CD4-positive, alpha-beta memory T cell (primary cell): ENCODE data around the gene CORIN. TPM values are rescaled to one million over a fixed set of nuclear protein-coding genes. Genes with fewer than 3 reads are reported as not detected.

Experiments
- CTCF ChIA-PET: fragments of 350-600 bp; sonication (Branson Sonifier 250); formaldehyde crosslinking; loops from one replicate; lab custom pipeline; 2021; ENCODE audit warnings: inconsistent platforms; ENCODE audit not compliant: partially characterized antibody; lab: Charles Lee
- POLR2A ChIA-PET: fragments of 350-600 bp; sonication (Branson Sonifier 250); formaldehyde crosslinking; loops from one replicate; lab custom pipeline; 2021; ENCODE audit not compliant: partially characterized antibody; lab: Charles Lee
- DNase-seq, 5 donors: peaks; one replicate each; pipeline versions ENCODE4 v3.0.0 to v3.0.0-alpha.2; 2020 to 2022; ENCODE audit warnings: mixed read lengths in 1 of 5
- H3K27ac ChIP-seq: one replicate; pipeline ENCODE4 v1.7.0; 2013; ENCODE audit warnings: low read depth, low read length
- H3K27me3 ChIP-seq: 2 replicates; pipeline ENCODE4 v1.7.0; 2013; ENCODE audit warnings: mild to moderate bottlenecking, low read length, moderate library complexity; ENCODE audit not compliant: insufficient read depth
- H3K36me3 ChIP-seq: 2 replicates; pipeline ENCODE4 v1.7.0; 2013; ENCODE audit warnings: mild to moderate bottlenecking, low read length, moderate library complexity; ENCODE audit not compliant: insufficient read depth
- H3K4me1 ChIP-seq: 2 replicates; pipeline ENCODE4 v1.7.0; 2013; ENCODE audit warnings: mild to moderate bottlenecking, low read length, moderate library complexity; ENCODE audit not compliant: insufficient read depth
- H3K4me3 ChIP-seq, 2 donors: one replicate each; pipeline ENCODE4 v1.7.0; 2013; ENCODE audit warnings: low read length in 2 of 2, mild to moderate bottlenecking in 1 of 2
- H3K9me3 ChIP-seq, 2 donors: one replicate each; pipeline ENCODE4 v1.7.0; 2013; ENCODE audit warnings: low read length in 2 of 2, control low read depth in 1 of 2; ENCODE audit not compliant: control insufficient read depth in 1 of 2
- H3K27ac Mint-ChIP-seq, 7 donors: one replicate each; pipeline ENCODE4 v1.8.0; 2020 to 2021; ENCODE audit warnings: mixed read lengths in 7 of 7, mild to moderate bottlenecking in 6 of 7, inconsistent platforms in 3 of 7, moderate library complexity in 3 of 7
- H3K27me3 Mint-ChIP-seq, 2 donors: one replicate each; pipeline ENCODE4 v1.8.0; 2020 to 2021; ENCODE audit warnings: mixed read lengths in 2 of 2
- H3K36me3 Mint-ChIP-seq, 2 donors: one replicate each; pipeline ENCODE4 v1.8.0; 2020 to 2021; ENCODE audit warnings: mixed read lengths in 2 of 2, inconsistent platforms in 1 of 2, mild to moderate bottlenecking in 1 of 2
- H3K4me1 Mint-ChIP-seq, 4 donors: one replicate each; pipeline ENCODE4 v1.8.0; 2020 to 2021; ENCODE audit warnings: mixed read lengths in 4 of 4, mild to moderate bottlenecking in 1 of 4
- H3K4me3 Mint-ChIP-seq, 8 donors: one replicate each; pipeline ENCODE4 v1.8.0; 2020 to 2021; ENCODE audit warnings: mixed read lengths in 8 of 8, mild to moderate bottlenecking in 7 of 8, moderate library complexity in 6 of 8, inconsistent platforms in 3 of 8
- H3K9me3 Mint-ChIP-seq, 8 donors: one replicate each; pipeline ENCODE4 v1.8.0; 2020 to 2021; ENCODE audit warnings: mixed read lengths in 8 of 8, mild to moderate bottlenecking in 5 of 8, inconsistent platforms in 3 of 8, moderate library complexity in 1 of 8
- intact Hi-C: fragments of 100-400 bp; cut with micrococcal nuclease; formaldehyde crosslinking; loops from one replicate; pipeline ENCODE4 v1.15.1; 2023
- polyA plus RNA-seq, 2 donors: library from polyadenylated mRNA; unstranded; fragments of 300-500 nt; fragmentation: Illumina TruSeq; gene quantifications; one replicate each; pipeline ENCODE4 v1.2.3, GENCODE V29; 2021
- total RNA-seq, 2 experiments: library from RNA; stranded (reverse); gene quantifications; one replicate each; pipeline ENCODE4 v1.2.3, GENCODE V29; 2021

Gene CORIN
- total and polyA plus RNA-seq, 4 experiments from 2014 or later = 0.30 to 1.1 (median 0.36) TPM; not detected in 1

DNA sequence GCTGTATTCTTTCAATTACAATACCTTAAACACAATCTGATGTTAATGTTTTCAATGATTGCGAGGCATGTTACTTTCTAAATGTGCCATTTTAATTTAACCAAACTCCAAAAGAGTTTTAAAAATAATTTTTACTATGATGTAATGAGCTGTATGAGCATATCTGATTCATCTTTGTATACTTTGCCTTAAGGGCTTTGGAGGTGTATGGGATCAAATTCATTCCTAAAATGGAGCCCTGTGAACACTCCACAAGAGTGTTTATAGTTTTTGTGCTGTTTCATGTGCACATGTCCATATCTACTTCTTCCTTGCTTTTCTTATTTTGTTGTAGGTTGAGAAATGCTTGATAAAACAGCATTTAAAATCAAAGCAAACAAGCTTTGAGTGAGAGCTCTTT is 270.4 kb downstream of the CORIN start:
- Histone ChIP-seq H3K4me1 (peaks cover 5% of the 10 kb centered on the region), H3K36me3 (no peaks in the 10 kb centered on the region), H3K9me3 (no peaks in the 10 kb centered on the region), H3K27ac (no peak overlapping the region), H3K27me3 (no peaks in the 10 kb centered on the region), H3K4me3 (no peak overlapping the region)
- Mint-ChIP-seq H3K4me3 (no peak overlapping the region), H3K36me3 (peaks cover 1 to 12% of the 10 kb centered on the region in 2 donors), H3K4me1 (peaks cover 2 to 9% (median 4%) of the 10 kb centered on the region in 4 donors), H3K27me3 (no peaks in the 10 kb centered on the region), H3K27ac (no peak overlapping the region), H3K9me3 (no peaks in the 10 kb centered on the region)
- POLR2A ChIA-PET = no interaction called here
- intact Hi-C loops = loop anchor here (10.0 kb wide), 1 partner anchor 183 kb away; no protein-coding TSS in a partner anchor
- no peak for DNase-seq
- CTCF ChIA-PET = interaction anchor here (1.1 to 2.3 kb wide), 3 partner anchors 22 to 104 kb away, joined by 3 to 10 read pairs (median 3); partner anchors contain the start of gene COMMD8

DNA sequence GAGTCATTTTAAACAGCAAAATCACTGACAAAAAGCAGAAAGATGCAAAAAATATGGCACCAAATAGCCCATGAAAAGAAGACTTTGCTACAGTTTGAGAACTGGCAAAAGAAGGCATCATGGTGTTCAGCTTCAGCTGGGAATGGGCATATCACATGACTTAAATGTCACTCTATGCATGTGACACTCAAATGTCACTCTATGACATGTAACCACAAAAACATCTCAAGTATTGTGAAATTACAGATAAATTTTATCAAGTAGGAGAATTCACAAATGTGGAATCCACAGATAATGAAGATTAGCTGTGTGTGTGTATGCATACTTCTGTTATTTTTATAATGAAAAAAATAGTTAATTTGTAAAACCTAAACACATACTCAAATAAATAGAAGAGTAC is 270.9 kb downstream of the CORIN start:
- Histone ChIP-seq H3K27me3 (no peaks in the 10 kb centered on the region), H3K4me3 (no peak overlapping the region), H3K4me1 (peaks cover 11% of the 10 kb centered on the region), H3K36me3 (no peaks in the 10 kb centered on the region), H3K9me3 (no peaks in the 10 kb centered on the region), H3K27ac (no peak overlapping the region)
- Mint-ChIP-seq H3K27me3 (no peaks in the 10 kb centered on the region), H3K9me3 (no peaks in the 10 kb centered on the region), H3K36me3 (peaks cover 1 to 12% of the 10 kb centered on the region in 2 donors), H3K27ac (no peak overlapping the region), H3K4me3 (no peak overlapping the region), H3K4me1 (peaks cover 7 to 13% (median 9%) of the 10 kb centered on the region in 4 donors)
- CTCF ChIA-PET = interaction anchor here (0.9 to 2.3 kb wide), 3 partner anchors 20 to 104 kb away, joined by 3 to 10 read pairs (median 3); partner anchors contain the start of gene COMMD8
- POLR2A ChIA-PET = no interaction called here
- intact Hi-C loops = loop anchor here (10.0 kb wide), 1 partner anchor 182 kb away; no protein-coding TSS in a partner anchor
- DNase-seq = no peak

DNA sequence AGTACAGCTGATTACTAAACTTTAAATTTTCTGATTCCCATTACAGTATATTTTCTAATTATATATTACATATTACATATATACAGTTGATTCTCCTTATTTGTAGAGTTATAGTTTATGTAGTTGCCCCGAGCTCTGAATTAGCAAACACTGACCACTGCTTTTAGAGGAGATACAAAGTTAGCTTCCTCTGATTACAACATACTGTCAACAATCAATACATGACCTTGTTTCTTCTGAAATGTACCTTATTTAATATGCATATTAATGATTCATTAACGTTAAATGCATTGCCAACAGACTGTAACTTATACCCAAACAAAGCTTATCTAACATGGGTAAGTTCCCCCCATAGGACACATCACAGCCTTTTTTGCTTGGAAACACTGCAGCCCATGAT is 271.3 kb downstream of the CORIN start:
- no peaks in the 10 kb centered on the region for H3K9me3 ChIP-seq
- no peak overlapping the region for H3K4me3 ChIP-seq
- H3K36me3 ChIP-seq = no peaks in the 10 kb centered on the region
- no peaks in the 10 kb centered on the region for H3K27me3 ChIP-seq
- peaks cover 14% of the 10 kb centered on the region for H3K4me1 ChIP-seq
- Mint-ChIP-seq H3K36me3 (peaks cover 1 to 11% of the 10 kb centered on the region in 2 donors), H3K9me3 (no peaks in the 10 kb centered on the region), H3K27me3 (no peaks in the 10 kb centered on the region), H3K27ac (no peak overlapping the region), H3K4me1 (peaks cover 7 to 13% (median 9%) of the 10 kb centered on the region in 4 donors), H3K4me3 (no peak overlapping the region)
- DNase-seq = no peak
- ChIA-PET POLR2A (no interaction called here), CTCF (interaction anchor here (0.9 to 2.3 kb wide), 2 partner anchors 19 to 103 kb away, joined by 3 to 10 read pairs; partner anchors contain the start of gene COMMD8)
- H3K27ac ChIP-seq = no peak overlapping the region
- intact Hi-C loops = loop anchor here (10.0 kb wide), 1 partner anchor 182 kb away; no protein-coding TSS in a partner anchor

DNA sequence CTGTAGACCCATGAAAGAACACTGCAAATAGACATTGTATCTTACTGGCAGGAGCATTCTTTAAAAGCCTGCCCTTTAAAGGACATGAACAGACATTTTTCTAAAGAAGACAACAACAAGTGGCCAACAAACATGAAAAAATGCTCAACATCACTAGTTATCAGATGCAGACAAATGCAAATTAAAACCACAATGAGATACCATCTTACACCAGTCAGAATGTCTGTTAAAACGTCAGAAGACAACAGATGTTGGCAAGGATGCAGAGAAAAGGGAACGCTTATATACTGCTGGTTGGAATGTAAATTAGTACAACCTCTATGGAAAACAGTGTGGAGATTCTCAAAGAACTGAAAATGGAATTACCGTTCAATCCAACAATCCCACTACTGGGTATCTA is 275.6 kb downstream of the CORIN start:
- CTCF ChIA-PET = interaction anchor here (3.3 kb wide), 1 partner anchor 99 kb away, joined by 23 read pairs; the partner anchor contains the start of gene COMMD8
- Mint-ChIP-seq H3K4me1 (peaks cover 7 to 13% (median 9%) of the 10 kb centered on the region in 4 donors), H3K27ac (peak overlapping the region in 1 of 7 donors; percentile 1)

DNA sequence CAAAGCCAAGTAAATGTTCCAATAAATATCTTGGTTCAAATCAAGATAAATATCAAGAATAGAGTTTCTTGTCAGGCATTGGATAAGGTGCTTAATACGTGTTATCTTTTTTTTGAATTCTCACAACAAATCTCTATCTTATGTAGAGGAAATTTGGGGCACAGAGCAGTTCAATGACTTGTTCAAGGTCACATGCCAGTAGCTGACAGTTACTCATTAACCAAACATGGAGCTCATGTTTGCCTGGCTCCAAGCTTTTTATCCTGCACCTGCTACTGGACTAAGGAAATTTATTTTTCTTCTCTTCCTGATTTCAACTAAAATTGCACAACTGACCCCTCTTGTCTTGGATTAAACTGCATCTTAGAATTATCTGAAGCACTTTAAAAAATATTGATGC is 276.5 kb downstream of the CORIN start:
- CTCF ChIA-PET = no interaction called here
- H3K27me3 Mint-ChIP-seq = no peaks in the 10 kb centered on the region
- H3K27ac ChIP-seq = no peak overlapping the region

More for the DNA sequence above, 275.6 kb downstream of the CORIN start:
- Histone ChIP-seq H3K36me3 (no peaks in the 10 kb centered on the region), H3K27ac (no peak overlapping the region), H3K27me3 (no peaks in the 10 kb centered on the region), H3K4me1 (peaks cover 14% of the 10 kb centered on the region), H3K9me3 (no peaks in the 10 kb centered on the region), H3K4me3 (no peak overlapping the region)
- DNase-seq = peak in 3 of 5 donors; percentile 2 to 4 (median 4)
- POLR2A ChIA-PET = no interaction called here
- intact Hi-C loops = loop anchor here (5.0 to 10.0 kb wide), 2 partner anchors 177 to 370 kb away; no protein-coding TSS in a partner anchor
- H3K36me3 Mint-ChIP-seq = peaks cover 0 to 3% of the 10 kb centered on the region in 2 donors
- no peaks in the 10 kb centered on the region for H3K9me3 Mint-ChIP-seq
- H3K27me3 Mint-ChIP-seq = no peaks in the 10 kb centered on the region
- no peak overlapping the region for H3K4me3 Mint-ChIP-seq

DNA sequence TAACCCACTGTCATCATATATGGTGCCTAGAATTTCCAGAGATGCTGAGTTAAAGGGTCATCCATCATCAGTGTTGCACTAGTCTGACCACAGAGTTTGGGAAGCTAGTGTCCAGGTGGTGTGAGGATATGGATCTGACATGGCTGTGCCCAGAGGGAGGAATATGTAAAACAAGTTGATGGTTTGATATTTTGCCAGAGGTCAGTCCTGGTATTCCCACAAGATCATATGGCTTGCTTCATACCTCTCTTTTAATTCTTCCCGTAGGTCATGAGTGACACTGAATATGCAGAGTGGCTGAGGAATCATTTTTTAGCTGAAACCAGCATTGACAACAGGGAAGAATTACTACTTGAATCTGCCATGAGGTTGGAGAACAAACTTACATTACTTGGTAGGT is 277.2 kb downstream of the CORIN start:
- ChIA-PET POLR2A (no interaction called here), CTCF (no interaction called here)
- H3K4me1 ChIP-seq = peaks cover 14% of the 10 kb centered on the region
- no peak overlapping the region for H3K27ac ChIP-seq
- DNase-seq = no peak
- Mint-ChIP-seq H3K36me3 (peaks cover 0 to 3% of the 10 kb centered on the region in 2 donors), H3K4me3 (no peak overlapping the region), H3K4me1 (peaks cover 7 to 13% (median 9%) of the 10 kb centered on the region in 4 donors), H3K9me3 (no peaks in the 10 kb centered on the region), H3K27me3 (no peaks in the 10 kb centered on the region), H3K27ac (no peak overlapping the region)
- H3K9me3 ChIP-seq = no peaks in the 10 kb centered on the region
- no peaks in the 10 kb centered on the region for H3K27me3 ChIP-seq
- no peaks in the 10 kb centered on the region for H3K36me3 ChIP-seq
- intact Hi-C loops = loop anchor here (5.0 to 10.0 kb wide), 2 partner anchors 176 to 372 kb away; no protein-coding TSS in a partner anchor
- no peak overlapping the region for H3K4me3 ChIP-seq

More for the DNA sequence above, 276.5 kb downstream of the CORIN start:
- Mint-ChIP-seq H3K4me1 (peaks cover 7 to 13% (median 9%) of the 10 kb centered on the region in 4 donors), H3K27ac (no peak overlapping the region), H3K4me3 (no peak overlapping the region), H3K36me3 (peaks cover 0 to 3% of the 10 kb centered on the region in 2 donors), H3K9me3 (no peaks in the 10 kb centered on the region)
- no peak for DNase-seq
- peaks cover 14% of the 10 kb centered on the region for H3K4me1 ChIP-seq
- no peak overlapping the region for H3K4me3 ChIP-seq
- H3K36me3 ChIP-seq = no peaks in the 10 kb centered on the region
- no peaks in the 10 kb centered on the region for H3K27me3 ChIP-seq
- no peaks in the 10 kb centered on the region for H3K9me3 ChIP-seq
- POLR2A ChIA-PET = no interaction called here
- intact Hi-C loops = loop anchor here (5.0 to 10.0 kb wide), 2 partner anchors 177 to 371 kb away; no protein-coding TSS in a partner anchor

DNA sequence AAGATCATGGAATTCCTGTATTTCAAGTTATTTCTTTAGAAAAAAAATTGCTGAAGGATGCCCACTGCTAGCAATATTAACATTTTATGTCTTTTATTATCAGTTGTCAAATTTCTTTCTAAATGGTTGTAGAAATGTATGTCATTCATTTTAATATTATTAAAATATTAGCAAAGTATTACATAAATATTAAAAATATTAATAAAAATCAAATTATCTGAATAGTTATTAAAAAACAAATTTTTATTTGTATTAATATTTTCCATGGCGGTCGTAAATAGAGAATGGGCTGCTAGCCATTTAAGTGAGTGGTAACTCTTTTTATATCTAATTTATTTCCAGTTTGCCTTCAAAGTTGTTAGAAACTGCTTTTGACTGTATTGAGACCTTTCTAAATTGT is 280.6 kb downstream of the CORIN start:
- Histone ChIP-seq H3K27ac (no peak overlapping the region), H3K4me3 (no peak overlapping the region), H3K9me3 (no peaks in the 10 kb centered on the region), H3K36me3 (no peaks in the 10 kb centered on the region), H3K27me3 (no peaks in the 10 kb centered on the region), H3K4me1 (peaks cover 6% of the 10 kb centered on the region)
- Mint-ChIP-seq H3K4me1 (peaks cover 2 to 3% (median 2%) of the 10 kb centered on the region in 4 donors), H3K36me3 (peaks cover 0 to 3% of the 10 kb centered on the region in 2 donors), H3K27me3 (no peaks in the 10 kb centered on the region), H3K9me3 (no peaks in the 10 kb centered on the region), H3K27ac (no peak overlapping the region), H3K4me3 (no peak overlapping the region)
- intact Hi-C loops = no loop called here
- POLR2A ChIA-PET = no interaction called here
- DNase-seq = no peak
- CTCF ChIA-PET = no interaction called here
